HepG2 (cell line): ENCODE results near the gene OTX1. TPM values are rescaled to one million over a fixed set of nuclear protein-coding genes. Genes with fewer than 3 reads are reported as not detected.

Source experiments
- ARID2 ChIP-seq: sonication (generic); formaldehyde crosslinking; IDR thresholded peaks from 2 replicates; pipeline ENCODE4 v1.8.1; 2022; ENCODE audit warnings: mild to moderate bottlenecking, missing genetic modification reagents, borderline replicate concordance
- CENPX ChIP-seq: sonication (generic); formaldehyde crosslinking; IDR thresholded peaks from 2 replicates; pipeline ENCODE4 v1.9.0; 2021; ENCODE audit warnings: mild to moderate bottlenecking, missing genetic modification reagents, moderate library complexity
- DNMT3B ChIP-seq: conservative IDR thresholded peaks from 2 replicates; pipeline ENCODE4 v1.6.1; 2016; ENCODE audit warnings: missing biosample characterization, control low read depth
- DPF2 ChIP-seq: sonication (generic); formaldehyde crosslinking; IDR thresholded peaks from 2 replicates; pipeline ENCODE4 v1.4.0; 2020; ENCODE audit warnings: mild to moderate bottlenecking, low read depth, missing genetic modification reagents, borderline replicate concordance
- GLI4 ChIP-seq: sonication (generic); formaldehyde crosslinking; IDR thresholded peaks from 2 replicates; pipeline ENCODE4 v1.5.1; 2020; ENCODE audit warnings: missing genetic modification reagents, mild to moderate bottlenecking, moderate library complexity, borderline replicate concordance
- JUN ChIP-seq: sonication (generic); formaldehyde crosslinking; IDR thresholded peaks from 2 replicates; pipeline ENCODE4 v1.4.0; 2020; ENCODE audit warnings: mild to moderate bottlenecking, missing genetic modification reagents
- MYC ChIP-seq: sonication (generic); formaldehyde crosslinking; IDR thresholded peaks from 2 replicates; pipeline ENCODE4 v1.9.0; 2021; ENCODE audit warnings: missing genetic modification reagents, borderline replicate concordance
- NCOR1 ChIP-seq: fragments of 200-600 bp; sonication (generic); IDR thresholded peaks from 2 replicates; pipeline ENCODE4 v1.7.0; 2017; ENCODE audit warnings: antibody characterized with exemption, low read length, borderline replicate concordance
- PHB2 ChIP-seq: fragments of 450-650 bp; IDR thresholded peaks from 2 replicates; pipeline ENCODE4 v1.6.1; 2018; ENCODE audit not compliant: partially characterized antibody
- PHF8 ChIP-seq: sonication (generic); formaldehyde crosslinking; IDR thresholded peaks from 2 replicates; pipeline ENCODE4 v1.5.0; 2020; ENCODE audit warnings: missing genetic modification reagents
- POLR2AphosphoS5 ChIP-seq: IDR thresholded peaks from 2 replicates; pipeline ENCODE4 v1.6.1; 2012; ENCODE audit warnings: low read depth, low read length
- PRPF4 ChIP-seq: fragments of 200-400 bp; formaldehyde crosslinking; IDR thresholded peaks from 2 replicates; pipeline ENCODE4 v1.6.1; 2016; ENCODE audit warnings: low read length, low read depth; ENCODE audit not compliant: poor library complexity, severe bottlenecking
- TOPORS ChIP-seq: sonication (generic); formaldehyde crosslinking; IDR thresholded peaks from 2 replicates; pipeline ENCODE4 v1.8.0; 2023; ENCODE audit warnings: mild to moderate bottlenecking, missing genetic modification reagents
- U2AF1 ChIP-seq: fragments of 200-400 bp; formaldehyde crosslinking; optimal IDR thresholded peaks from 2 replicates; pipeline ENCODE3; 2017; ENCODE audit warnings: mild to moderate bottlenecking, low read depth, low read length
- ZBTB20 ChIP-seq: sonication (generic); formaldehyde crosslinking; IDR thresholded peaks from 2 replicates; pipeline ENCODE4 v1.8.1; 2023; ENCODE audit warnings: missing genetic modification reagents, low read depth, mild to moderate bottlenecking, borderline replicate concordance
- ZFAT ChIP-seq: sonication (generic); formaldehyde crosslinking; conservative IDR thresholded peaks from 2 replicates; pipeline ENCODE4 v1.8.1; 2023; ENCODE audit warnings: missing genetic modification reagents, inconsistent platforms
- ZNF160 ChIP-seq: sonication (generic); formaldehyde crosslinking; IDR thresholded peaks from 2 replicates; pipeline ENCODE4 v1.8.0; 2022; ENCODE audit warnings: mild to moderate bottlenecking, inconsistent platforms, missing genetic modification reagents
- ZNF234 ChIP-seq: sonication (generic); formaldehyde crosslinking; conservative IDR thresholded peaks from 2 replicates; pipeline ENCODE4 v1.5.1; 2020; ENCODE audit warnings: mild to moderate bottlenecking, missing genetic modification reagents
- ZNF569 ChIP-seq: sonication (generic); formaldehyde crosslinking; IDR thresholded peaks from 2 replicates; pipeline ENCODE4 v1.5.0; 2020; ENCODE audit warnings: mild to moderate bottlenecking, missing genetic modification reagents, moderate library complexity, borderline replicate concordance
- ZNF713 ChIP-seq: sonication (generic); formaldehyde crosslinking; IDR thresholded peaks from 2 replicates; pipeline ENCODE4 v1.4.0; 2020; ENCODE audit warnings: mild to moderate bottlenecking, missing genetic modification reagents
- ZNF720 ChIP-seq: sonication (generic); formaldehyde crosslinking; IDR thresholded peaks from 2 replicates; pipeline ENCODE4 v1.4.0; 2020; ENCODE audit warnings: missing genetic modification reagents
- ZNF792 ChIP-seq: IDR thresholded peaks from 2 replicates; pipeline ENCODE4 v1.6.1; 2016
- polyA plus RNA-seq, 8 experiments: library from polyadenylated mRNA; depleted of rRNA in 3 of 8; stranded (reverse) in 7 of 8; unstranded in 1 of 8; fragments of >200 nt; fragmentation: Illumina TruSeq in 4 of 8; extraction: Trizol in 4 of 8; gene quantifications; 2 replicates each; pipeline versions ENCODE4 v1.2.1 to v1.2.3, GENCODE V29; 2011 to 2016; ENCODE audit warnings: low read depth in 4 of 8, missing spikeins in 1 of 8, mixed read lengths in 1 of 8; ENCODE audit not compliant: insufficient read depth in 1 of 8
- total RNA-seq, 5 experiments: library from RNA; depleted of rRNA; stranded (reverse); fragments of >200 nt; fragmentation: Illumina TruSeq; extraction: Trizol; gene quantifications; 2 replicates each; pipeline ENCODE4 v1.2.3, GENCODE V29; 2016; ENCODE audit warnings: low read depth in 1 of 5
- TF ChIP-seq, protein P1 (sequence below): sonication (generic); formaldehyde crosslinking; IDR thresholded peaks from 2 replicates; pipeline ENCODE4 v1.8.1; 2023; ENCODE audit warnings: missing genetic modification reagents, inconsistent platforms, borderline replicate concordance
- TF ChIP-seq, protein P2 (sequence below): sonication (generic); formaldehyde crosslinking; IDR thresholded peaks from 2 replicates; pipeline ENCODE4 v1.4.0; 2020; ENCODE audit warnings: missing genetic modification reagents, borderline replicate concordance
- TF ChIP-seq, protein P3 (sequence below): sonication (generic); formaldehyde crosslinking; IDR thresholded peaks from 2 replicates; pipeline ENCODE4 v1.4.0; 2020; ENCODE audit warnings: missing genetic modification reagents

OTX1 gene
- total and polyA plus RNA-seq, 2 of the 13 experiments (the other 11 are each of a cell fraction or from before 2014, with no cell fraction given), result 1.0 to 5.0 TPM

DNA sequence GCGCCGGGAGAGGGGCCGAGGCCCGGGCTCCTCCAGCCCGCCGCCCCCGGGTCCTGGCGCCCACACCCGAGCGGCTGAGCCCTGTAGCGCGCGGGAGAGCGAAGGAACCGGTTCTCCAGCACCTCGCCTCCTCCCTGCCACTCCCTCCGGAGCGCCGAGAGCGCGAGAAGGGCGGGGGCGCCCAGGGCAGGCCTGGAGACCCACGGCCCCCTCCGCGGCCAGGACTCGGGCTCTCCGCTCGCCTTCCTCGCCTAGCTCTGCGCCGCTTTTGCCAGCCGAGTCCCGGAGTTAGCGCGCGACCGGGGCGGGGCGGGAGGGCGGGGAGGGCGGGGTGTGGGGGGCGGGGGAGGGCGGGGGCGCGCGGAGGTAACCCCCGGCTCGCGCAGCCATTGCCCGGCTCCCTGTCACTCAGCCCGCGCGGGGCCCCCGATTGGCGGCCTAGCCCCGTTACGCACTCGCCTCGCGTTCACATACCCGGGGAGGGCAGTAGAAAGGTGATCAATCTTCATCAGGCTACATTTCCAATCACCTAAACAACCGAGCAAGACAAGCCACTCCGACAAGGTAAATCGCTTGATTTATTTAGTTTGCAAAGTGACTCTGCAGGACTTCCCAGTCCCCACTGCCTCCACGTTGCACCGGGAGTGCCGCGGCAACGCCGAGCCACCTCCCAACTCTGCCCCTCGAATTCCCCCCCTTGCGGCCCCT is at the start of gene OTX1 (continued):
- TF ChIP-seq ZFAT (CRISPR knock-in tag) (no peak), ZNF792 (CRISPR knock-in tag) (peak; percentile 76; the same call in 1 of the 2 replicates), CENPX (CRISPR knock-in tag) (no peak), DNMT3B (CRISPR knock-in tag) (peak; percentile 70; the same call in 1 of the 2 replicates), ZNF713 (no peak), DPF2 (CRISPR knock-in tag) (no peak), ZNF160 (CRISPR knock-in tag) (peak; percentile 34; the same call in 1 of the 2 replicates), PHF8 (CRISPR knock-in tag) (peak; percentile 80), TOPORS (peak; percentile 54; the same call in 1 of the 2 replicates), ZNF720 (CRISPR knock-in tag) (no peak), PRPF4 (no peak), ZNF234 (no peak), JUN (no peak), GLI4 (CRISPR knock-in tag) (0 out of 2 replicates have a peak, but pooled peaks have one; percentile 28), ZNF569 (no peak), NCOR1 (no peak), ZBTB20 (no peak), ARID2 (CRISPR knock-in tag) (no peak), PHB2 (no peak), MYC (CRISPR knock-in tag) (no peak; the same call in 1 of the 2 replicates), POLR2AphosphoS5 (peak; percentile 78), U2AF1 (no peak)
- TF ChIP-seq, protein P1, sequence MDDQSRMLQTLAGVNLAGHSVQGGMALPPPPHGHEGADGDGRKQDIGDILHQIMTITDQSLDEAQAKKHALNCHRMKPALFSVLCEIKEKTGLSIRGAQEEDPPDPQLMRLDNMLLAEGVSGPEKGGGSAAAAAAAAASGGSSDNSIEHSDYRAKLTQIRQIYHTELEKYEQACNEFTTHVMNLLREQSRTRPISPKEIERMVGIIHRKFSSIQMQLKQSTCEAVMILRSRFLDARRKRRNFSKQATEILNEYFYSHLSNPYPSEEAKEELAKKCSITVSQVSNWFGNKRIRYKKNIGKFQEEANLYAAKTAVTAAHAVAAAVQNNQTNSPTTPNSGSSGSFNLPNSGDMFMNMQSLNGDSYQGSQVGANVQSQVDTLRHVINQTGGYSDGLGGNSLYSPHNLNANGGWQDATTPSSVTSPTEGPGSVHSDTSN (CRISPR knock-in tag), result peak; percentile 14; the same call in 1 of the 2 replicates
- TF ChIP-seq, protein P2, sequence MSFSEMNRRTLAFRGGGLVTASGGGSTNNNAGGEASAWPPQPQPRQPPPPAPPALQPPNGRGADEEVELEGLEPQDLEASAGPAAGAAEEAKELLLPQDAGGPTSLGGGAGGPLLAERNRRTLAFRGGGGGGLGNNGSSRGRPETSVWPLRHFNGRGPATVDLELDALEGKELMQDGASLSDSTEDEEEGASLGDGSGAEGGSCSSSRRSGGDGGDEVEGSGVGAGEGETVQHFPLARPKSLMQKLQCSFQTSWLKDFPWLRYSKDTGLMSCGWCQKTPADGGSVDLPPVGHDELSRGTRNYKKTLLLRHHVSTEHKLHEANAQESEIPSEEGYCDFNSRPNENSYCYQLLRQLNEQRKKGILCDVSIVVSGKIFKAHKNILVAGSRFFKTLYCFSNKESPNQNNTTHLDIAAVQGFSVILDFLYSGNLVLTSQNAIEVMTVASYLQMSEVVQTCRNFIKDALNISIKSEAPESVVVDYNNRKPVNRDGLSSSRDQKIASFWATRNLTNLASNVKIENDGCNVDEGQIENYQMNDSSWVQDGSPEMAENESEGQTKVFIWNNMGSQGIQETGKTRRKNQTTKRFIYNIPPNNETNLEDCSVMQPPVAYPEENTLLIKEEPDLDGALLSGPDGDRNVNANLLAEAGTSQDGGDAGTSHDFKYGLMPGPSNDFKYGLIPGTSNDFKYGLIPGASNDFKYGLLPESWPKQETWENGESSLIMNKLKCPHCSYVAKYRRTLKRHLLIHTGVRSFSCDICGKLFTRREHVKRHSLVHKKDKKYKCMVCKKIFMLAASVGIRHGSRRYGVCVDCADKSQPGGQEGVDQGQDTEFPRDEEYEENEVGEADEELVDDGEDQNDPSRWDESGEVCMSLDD (CRISPR knock-in tag), result no peak; the same call in 1 of the 2 replicates
- TF ChIP-seq, protein P3, sequence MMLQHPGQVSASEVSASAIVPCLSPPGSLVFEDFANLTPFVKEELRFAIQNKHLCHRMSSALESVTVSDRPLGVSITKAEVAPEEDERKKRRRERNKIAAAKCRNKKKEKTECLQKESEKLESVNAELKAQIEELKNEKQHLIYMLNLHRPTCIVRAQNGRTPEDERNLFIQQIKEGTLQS (CRISPR knock-in tag), result no peak
